HG02870 (cell line): ENCODE results near the gene FXN.
"Not testable (repeated sequence)": the region's sequence is repeated elsewhere in the genome, so short reads cannot be mapped to it uniquely, and the experiment has no call there.

Experiments used
- ATAC-seq: cut with Tn5 transposase; IDR thresholded peaks from one replicate; pipeline ENCODE4 v1.9.1; 2021; ENCODE audit warnings: mild to moderate bottlenecking, moderate library complexity; ENCODE audit not compliant: unreplicated experiment

FXN gene

DNA sequence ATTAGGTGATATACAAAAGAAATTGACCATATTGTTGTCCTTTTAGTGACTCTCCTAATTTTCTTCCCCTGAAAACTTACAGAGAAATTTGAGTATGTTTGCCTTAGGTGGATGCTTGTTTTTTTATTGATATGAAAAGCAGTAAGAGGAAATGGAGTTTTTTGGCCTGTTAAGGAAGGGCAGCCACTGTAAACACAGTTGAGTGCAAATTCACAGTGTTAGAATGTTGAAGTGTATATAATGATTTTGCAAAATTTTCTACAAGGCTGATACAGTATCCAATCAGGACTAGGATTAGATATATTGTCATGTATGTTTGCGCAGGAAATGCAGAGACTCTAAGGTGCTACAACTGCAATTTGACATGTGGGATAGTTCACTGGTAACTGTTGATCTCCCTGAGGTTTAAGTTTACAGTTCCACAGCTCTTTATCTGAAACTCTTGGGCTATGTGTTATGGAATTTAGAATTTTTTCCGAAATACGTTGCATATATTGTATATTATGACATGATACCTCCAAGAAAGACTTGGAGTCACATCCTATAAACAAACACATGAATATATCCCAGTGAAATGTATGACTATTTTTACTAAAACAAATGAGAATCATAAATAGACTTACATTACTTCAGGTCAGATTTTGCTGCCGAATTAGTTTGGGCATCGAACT, 62.5 kb downstream of the FXN start:
- ATAC-seq = no peak

DNA sequence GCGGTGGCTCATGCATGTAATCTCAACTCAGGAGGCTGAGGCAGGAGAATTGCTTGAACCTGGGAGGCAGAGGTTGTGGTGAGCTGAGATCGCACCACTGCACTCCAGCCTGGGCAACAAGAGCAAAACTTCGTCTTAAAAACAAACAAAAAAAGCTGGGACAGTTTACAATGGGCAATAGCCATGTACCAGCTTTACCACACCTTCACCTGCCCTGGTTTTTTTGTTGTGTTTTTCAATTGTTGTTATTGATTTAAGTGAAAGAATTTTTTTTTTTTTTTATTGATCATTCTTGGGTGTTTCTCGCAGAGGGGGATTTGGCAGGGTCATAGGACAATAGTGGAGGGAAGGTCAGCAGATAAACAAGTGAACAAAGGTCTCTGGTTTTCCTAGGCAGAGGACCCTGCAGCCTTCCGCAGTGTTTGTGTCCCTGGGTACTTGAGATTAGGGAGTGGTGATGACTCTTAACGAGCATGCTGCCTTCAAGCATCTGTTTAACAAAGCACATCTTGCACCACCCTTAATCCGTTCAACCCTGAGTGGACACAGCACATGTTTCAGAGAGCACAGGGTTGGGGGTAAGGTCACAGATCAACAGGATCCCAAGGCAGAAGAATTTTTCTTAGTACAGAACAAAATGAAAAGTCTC, 67.9 kb downstream of the FXN start:
- ATAC-seq = not testable (repeated sequence)

GRCh38 chr9:69104830-69105527, 69.4 kb downstream of the FXN start:
- ATAC-seq = no peak

GRCh38 chr9:69107771-69108170, 72.2 kb downstream of the FXN start:
- no peak for ATAC-seq

- not testable (repeated sequence) for ATAC-seq
These were observed 73.2 kb downstream of the FXN start for GRCh38 chr9:69108706-69109105.

DNA sequence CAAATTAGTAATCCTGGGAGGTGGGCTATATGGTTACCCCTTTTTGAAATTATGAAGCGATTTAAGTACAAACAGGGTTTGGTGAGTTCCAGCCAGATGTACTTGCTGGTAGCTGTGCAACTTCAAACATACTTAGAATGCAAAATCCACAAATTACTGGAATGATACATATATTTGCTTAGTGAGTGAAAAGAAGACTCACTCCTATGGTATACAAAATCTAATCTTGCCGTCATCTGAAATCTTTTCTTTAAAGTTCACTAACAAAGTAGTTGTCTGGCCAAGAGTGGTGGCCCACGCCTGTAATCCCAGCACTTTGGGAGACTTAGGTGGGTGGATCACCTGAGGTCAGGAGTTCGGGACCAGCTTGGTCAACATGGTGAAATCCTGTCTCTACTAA, 73.6 kb downstream of the FXN start:
- ATAC-seq = no peak

DNA sequence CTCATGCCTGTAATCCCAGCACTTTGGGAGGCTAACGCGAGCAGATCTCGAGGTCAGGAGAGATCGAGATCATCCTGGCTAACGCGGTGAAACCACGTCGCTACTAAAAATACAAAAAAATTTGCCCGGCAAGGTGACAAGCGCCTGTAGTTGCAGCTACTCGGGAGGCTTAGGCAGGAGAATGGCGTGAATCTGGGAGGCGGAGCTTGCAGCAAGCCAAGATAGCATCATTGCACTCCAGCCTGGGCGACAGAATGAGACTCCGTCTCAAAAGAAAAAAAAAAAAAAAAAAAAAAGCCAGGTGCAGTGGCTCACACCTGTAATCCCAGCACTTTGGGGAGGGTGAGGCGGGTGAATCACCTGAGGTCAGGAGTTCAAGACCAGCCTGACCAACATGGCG, 77.1 kb downstream of the FXN start:
- ATAC-seq = not testable (repeated sequence)

GRCh38 chr9:69115621-69116020, 80.1 kb downstream of the FXN start:
- no peak for ATAC-seq

GRCh38 chr9:69118656-69119055, 83.1 kb downstream of the FXN start:
- no peak for ATAC-seq

GRCh38 chr9:69120380-69121154, 85.0 kb downstream of the FXN start:
- ATAC-seq = peak; percentile 39

DNA sequence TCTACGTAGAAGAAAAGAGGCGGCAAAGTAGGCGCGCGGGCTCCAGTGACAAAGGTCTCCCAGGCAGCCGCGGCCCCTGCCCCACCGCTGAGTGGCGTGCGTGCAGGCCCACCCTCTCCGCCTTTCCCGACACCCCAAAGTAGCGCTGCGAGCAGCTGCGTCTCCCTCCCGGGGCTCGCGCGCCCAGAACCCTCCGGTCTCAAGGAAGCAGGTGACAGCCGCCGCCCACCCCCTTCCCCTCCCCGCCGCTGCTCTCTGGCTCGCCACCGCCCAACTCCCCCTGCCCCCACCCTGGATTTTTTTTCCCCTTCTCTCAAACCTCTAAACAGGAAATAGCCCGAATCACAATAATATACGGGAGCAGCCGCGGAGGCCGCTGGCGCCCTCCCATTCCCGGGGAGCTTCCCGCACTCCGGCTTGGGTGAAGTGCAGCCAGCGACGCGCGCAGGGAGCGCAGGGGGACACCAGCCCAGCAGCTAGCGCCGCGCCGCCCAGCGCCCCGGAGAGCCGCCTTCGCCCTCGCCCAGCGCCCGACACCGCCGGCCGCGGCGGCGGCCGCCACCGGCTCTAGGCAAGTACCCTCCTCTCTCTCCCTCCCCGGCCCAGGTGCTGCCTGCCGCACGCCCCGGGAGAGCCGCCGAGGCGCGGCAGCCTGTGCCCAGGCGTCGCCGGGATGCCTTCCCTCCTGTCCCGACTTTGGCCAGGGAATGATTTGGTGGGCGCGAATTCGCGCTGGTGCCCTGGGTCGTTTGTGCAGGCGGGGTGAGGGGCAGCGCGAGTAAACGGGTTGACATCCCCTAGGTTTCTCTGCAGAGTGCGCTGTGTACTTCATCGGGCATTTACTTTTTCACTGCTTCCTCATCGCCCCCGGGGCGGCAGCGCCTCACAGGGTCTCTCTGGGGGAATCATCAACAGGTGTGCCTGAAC, 85.9 kb downstream of the FXN start:
- peak; percentile 42 for ATAC-seq

- ATAC-seq = peak; percentile 36
These were observed 86.6 kb downstream of the FXN start for GRCh38 chr9:69122082-69122548.

DNA sequence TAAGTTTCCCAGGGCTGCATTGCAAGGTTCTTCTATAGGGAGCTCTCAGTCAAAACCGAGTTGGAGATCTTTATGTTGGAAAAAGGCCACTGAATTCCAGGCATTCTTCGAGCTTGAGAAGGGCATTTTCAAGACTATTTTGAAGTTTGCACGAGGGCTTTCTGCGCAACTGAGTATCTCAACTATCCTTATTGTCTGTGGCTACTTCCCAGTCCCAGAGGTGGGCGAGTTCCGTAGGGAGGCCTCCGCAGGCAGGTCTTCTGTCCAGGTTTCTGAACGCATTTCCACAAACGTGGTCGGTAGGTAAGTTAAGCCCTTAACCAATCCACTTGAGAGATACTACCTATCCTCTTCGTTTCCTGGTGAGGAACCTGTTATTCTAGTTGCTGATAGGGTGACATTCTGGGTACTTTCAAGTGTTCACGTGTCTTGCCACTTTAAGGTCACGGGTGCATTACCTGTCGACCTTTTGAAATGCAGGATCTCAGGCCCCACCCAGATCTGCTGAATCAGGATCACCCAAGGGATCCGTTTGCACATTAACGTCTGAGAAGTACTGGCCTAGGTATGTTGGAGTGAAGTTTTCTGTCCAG, 87.1 kb downstream of the FXN start:
- ATAC-seq = no peak

- no peak for ATAC-seq
These were observed 95.2 kb downstream of the FXN start for GRCh38 chr9:69130456-69131441.

- no peak for ATAC-seq
These were observed 96.1 kb downstream of the FXN start for GRCh38 chr9:69131682-69132081.

DNA sequence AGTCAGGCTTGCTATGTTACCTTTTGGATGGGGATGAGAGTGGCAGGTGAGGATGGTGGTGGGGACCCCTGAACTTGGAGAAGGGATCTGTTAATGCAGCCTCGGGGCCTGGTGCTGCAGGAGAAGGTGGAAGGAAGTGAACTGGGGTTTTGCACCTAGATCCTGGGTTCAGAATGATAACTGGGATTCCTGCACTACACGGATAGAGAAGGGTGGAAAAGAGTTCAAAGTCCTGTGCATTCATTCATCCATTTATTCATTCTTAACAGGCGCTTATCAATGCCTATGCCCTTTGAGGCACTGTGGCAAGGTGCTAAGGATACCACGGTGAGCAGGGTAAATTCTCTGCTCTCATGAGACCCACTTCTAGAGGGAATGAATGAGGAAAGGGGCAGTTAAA, 96.8 kb downstream of the FXN start:
- no peak for ATAC-seq

DNA sequence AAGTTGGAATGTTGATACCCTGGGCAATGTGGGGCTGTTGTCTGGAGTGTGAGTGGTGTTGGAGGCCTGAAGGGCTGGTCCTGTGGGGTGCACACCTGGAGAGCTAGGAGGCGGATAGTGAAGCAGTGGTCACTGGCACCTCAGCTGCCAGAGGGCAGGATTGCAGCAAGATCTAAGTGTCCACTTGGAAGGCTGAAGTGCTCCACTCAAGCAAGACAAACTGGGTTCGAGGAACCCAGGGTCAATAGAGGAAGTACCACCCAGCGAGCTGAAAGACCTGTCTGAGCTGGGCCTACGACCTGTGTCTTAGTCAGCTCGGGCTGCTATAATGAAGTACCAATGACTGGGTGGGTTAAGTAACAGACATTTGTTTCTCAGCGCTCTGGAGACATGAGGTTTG, 98.9 kb downstream of the FXN start:
- no peak for ATAC-seq

- no peak for ATAC-seq
These were observed 100.6 kb downstream of the FXN start for GRCh38 chr9:69136185-69136584.

DNA sequence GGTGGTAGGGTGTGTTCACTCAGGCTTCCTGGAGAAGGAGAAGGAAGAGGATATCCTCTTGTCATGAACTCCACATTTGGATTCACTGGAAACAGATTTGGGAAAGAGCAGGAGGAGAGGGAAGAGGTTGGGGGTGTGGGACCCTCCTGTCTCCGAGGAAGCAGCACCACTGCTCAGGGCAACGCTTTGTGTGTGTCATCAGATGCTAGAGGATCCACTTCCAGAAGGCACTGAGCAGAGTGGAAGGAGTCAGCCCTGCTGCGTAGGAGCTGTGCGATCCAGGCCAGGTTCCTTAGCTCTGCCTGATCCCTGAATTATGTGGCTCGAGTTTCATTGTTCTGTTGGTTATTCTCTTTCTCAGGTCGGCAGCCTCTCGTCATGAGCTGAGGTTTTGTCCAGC, 101.2 kb downstream of the FXN start:
- ATAC-seq = no peak
